ENCODE measurements around the gene IQGAP3. TPM values are rescaled to one million over a fixed set of nuclear protein-coding genes. Genes with fewer than 3 reads are reported as not detected.

IQGAP3 gene
- polyA plus RNA-seq, 1 donor: 13.9 TPM

DNA sequence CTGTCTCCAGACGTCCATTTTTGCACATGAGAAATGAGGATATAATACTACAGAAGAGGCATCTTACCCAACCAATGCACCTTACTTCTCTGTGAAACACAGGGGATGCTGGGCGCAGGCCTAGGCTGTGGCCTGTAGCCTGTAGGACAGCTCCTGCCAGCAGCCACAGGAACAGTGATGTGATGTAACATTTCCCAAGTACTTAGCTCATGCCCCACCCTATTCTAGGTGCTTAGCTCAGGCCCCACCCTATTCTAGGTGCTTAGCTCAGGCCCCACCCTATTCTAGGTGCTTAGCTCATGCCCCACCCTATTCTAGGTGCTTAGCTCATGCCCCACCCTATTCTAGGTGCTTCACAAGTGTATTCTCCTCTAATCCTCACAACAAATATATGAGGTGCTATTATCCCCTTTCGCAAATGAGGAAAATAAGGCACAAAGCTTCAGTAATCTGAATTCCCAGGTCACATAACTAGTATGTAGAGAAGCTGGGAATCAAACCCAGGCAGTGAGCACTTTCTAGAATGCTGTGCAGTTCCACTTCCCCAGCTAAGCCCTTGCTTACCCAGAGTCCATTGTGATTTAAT, 14.6 kb upstream of the IQGAP3 start:
- no CpG with 5 or more reads among the region's 3 CpGs for WGBS (ENCODE audit: insufficient coverage, low lambda C conversion rate)
- Histone ChIP-seq H3K27ac (ENCODE audit: low read length) (no peak overlapping the region), H3K9me3 (ENCODE audit: control insufficient read depth, low read depth, low read length) (peaks cover 2% of the 10 kb centered on the region), H3K36me3 (ENCODE audit: control insufficient read depth, insufficient read depth, low read length) (no peaks in the 10 kb centered on the region), H3K4me1 (ENCODE audit: control insufficient read depth, insufficient read depth, low read length) (peaks cover 4% of the 10 kb centered on the region), H3K4me3 (ENCODE audit: low read length) (no peak overlapping the region), H3K27me3 (ENCODE audit: control insufficient read depth, insufficient read depth, low read length) (no peaks in the 10 kb centered on the region)
- no peak for DNase-seq

DNA sequence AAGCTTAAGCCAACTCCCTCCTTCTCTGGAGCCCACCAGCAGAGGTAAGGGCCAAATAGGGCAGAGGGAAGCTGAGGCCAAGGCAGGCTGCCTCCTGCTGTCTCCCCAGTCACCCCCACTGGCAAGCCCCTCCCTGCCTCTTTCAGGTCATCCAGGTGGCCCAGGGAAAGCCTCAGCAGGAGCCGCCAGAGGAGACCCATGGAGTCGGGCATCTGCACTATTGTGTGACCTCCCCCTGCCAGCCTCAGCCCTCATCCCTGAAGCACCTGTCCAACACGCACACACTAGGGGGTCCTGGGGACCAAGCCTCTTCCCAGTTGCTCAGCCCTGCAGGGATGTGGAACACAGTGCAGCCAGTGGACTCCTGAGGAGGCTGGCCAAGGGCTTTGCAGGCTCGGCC, 14.0 kb upstream of the IQGAP3 start:
- H3K4me1 ChIP-seq (ENCODE audit: control insufficient read depth, insufficient read depth, low read length): peaks cover 4% of the 10 kb centered on the region
- no CpG with 5 or more reads among the region's 4 CpGs for whole genome bisulfite sequencing (ENCODE audit: insufficient coverage, low lambda C conversion rate)

DNA sequence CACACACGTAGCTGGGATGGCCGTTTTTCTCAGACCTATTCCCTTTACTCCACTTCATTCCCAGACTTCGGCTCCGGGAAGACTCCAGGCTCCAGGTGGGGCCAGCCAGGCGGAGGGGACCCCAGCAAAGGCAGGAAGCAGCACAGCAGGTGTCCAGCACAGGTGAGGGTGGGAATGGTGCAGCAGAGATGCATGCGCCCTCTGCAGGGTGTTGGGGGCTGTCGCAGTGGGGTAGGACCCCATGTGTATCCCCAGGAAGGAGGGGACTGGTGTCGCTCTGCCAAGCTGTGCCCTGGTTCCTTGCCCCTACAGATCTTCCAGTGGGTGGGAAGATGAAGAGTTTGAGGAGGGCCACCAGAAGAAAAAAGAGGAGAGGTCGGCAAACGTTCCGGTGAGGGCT, 12.4 kb upstream of the IQGAP3 start:
- no peaks in the 10 kb centered on the region for H3K27me3 ChIP-seq (ENCODE audit: control insufficient read depth, insufficient read depth, low read length)
- WGBS (ENCODE audit: insufficient coverage, low lambda C conversion rate): no CpG with 5 or more reads among the region's 11 CpGs
- H3K27ac ChIP-seq (ENCODE audit: low read length): no peak overlapping the region
- no peaks in the 10 kb centered on the region for H3K9me3 ChIP-seq (ENCODE audit: control insufficient read depth, low read depth, low read length)
- DNase-seq: no peak
- H3K4me1 ChIP-seq (ENCODE audit: control insufficient read depth, insufficient read depth, low read length): no peaks in the 10 kb centered on the region
- H3K4me3 ChIP-seq (ENCODE audit: low read length): no peak overlapping the region
- H3K36me3 ChIP-seq (ENCODE audit: control insufficient read depth, insufficient read depth, low read length): no peaks in the 10 kb centered on the region

More for the DNA sequence above, 14.0 kb upstream of the IQGAP3 start:
- Histone ChIP-seq H3K9me3 (ENCODE audit: control insufficient read depth, low read depth, low read length) (no peaks in the 10 kb centered on the region), H3K27ac (ENCODE audit: low read length) (no peak overlapping the region), H3K36me3 (ENCODE audit: control insufficient read depth, insufficient read depth, low read length) (no peaks in the 10 kb centered on the region), H3K4me3 (ENCODE audit: low read length) (no peak overlapping the region), H3K27me3 (ENCODE audit: control insufficient read depth, insufficient read depth, low read length) (no peaks in the 10 kb centered on the region)
- no peak for DNase-seq

DNA sequence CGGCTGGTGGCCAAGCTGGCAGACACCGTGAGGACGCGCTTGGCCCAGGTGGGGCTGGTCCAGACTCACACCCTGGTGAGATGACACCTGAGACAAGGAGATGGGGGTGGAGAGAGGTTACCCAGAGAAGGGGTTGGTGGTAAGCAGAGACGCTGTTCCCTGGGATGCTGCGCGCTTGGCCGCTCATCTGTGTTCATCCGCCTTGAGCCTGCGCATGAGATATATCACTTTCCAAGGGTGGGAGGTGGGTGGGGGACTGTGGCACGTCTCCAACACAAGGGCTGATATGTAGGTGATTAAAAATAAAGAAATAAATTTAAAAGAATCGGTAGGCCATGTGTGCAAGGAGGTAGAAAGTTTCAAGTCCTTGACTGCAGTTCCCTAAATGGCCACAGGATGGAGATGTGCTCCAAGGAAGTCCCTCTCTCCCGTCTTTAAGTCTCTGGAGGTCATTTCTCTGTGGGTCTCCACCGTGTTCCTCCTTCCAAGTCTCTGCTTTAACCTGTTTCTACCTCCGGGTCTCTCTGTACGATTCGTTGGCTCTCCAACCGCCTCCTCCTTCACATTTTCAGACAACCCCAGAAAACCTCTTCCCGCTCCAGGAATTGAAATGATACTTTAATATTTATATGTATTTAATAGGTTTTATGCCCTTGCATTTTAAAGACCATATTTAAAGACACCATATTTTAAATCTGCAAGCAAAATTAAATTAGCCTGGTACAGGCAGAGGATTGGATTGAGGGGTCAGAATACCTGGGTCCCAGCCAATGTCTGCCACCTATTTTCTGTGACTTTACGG, 11.7 kb upstream of the IQGAP3 start:
- H3K9me3 ChIP-seq (ENCODE audit: control insufficient read depth, low read depth, low read length): no peaks in the 10 kb centered on the region
- H3K27ac ChIP-seq (ENCODE audit: low read length): no peak overlapping the region
- peak; percentile 55 to 71 for DNase-seq
- H3K27me3 ChIP-seq (ENCODE audit: control insufficient read depth, insufficient read depth, low read length): no peaks in the 10 kb centered on the region
- 15% methylated on average over 6 of the region's 20 CpGs for WGBS (ENCODE audit: insufficient coverage, low lambda C conversion rate)
- H3K4me1 ChIP-seq (ENCODE audit: control insufficient read depth, insufficient read depth, low read length): no peaks in the 10 kb centered on the region
- H3K36me3 ChIP-seq (ENCODE audit: control insufficient read depth, insufficient read depth, low read length): no peaks in the 10 kb centered on the region
- no peak overlapping the region for H3K4me3 ChIP-seq (ENCODE audit: low read length)

DNA sequence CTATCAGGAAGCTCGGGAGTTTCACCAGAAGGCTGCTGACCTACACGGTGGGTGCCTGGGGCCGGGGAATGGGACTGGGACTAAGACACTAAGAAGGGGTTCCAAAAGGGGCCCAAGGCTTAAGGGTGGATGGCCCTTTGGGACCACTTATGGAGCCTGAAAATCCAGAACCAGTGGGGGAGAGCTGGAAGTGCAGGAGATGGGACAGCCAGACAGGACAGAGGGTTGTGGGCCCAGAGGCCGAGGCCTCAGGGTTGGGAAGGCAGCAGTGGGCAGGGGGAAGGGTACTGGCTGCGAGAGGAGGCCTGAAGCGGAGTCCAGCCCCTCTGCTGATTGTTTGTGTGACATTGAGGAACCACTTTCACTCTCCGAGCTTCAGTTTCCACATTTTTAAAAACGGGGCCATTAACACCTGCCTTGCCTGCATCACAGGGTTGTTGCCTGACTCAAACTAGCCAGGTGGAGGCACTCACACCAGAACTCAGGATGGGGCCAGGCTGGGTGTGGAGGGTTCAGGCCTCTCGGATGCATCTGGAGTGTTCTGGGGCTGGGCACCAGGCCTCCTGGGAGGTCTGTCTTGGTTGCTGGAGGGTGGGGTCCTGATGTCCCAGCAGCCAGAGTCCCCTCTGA, 10.1 kb upstream of the IQGAP3 start:
- Histone ChIP-seq H3K4me3 (ENCODE audit: low read length) (no peak overlapping the region), H3K36me3 (ENCODE audit: control insufficient read depth, insufficient read depth, low read length) (no peaks in the 10 kb centered on the region)
- WGBS (ENCODE audit: insufficient coverage, low lambda C conversion rate): no CpG with 5 or more reads among the region's 9 CpGs

DNA sequence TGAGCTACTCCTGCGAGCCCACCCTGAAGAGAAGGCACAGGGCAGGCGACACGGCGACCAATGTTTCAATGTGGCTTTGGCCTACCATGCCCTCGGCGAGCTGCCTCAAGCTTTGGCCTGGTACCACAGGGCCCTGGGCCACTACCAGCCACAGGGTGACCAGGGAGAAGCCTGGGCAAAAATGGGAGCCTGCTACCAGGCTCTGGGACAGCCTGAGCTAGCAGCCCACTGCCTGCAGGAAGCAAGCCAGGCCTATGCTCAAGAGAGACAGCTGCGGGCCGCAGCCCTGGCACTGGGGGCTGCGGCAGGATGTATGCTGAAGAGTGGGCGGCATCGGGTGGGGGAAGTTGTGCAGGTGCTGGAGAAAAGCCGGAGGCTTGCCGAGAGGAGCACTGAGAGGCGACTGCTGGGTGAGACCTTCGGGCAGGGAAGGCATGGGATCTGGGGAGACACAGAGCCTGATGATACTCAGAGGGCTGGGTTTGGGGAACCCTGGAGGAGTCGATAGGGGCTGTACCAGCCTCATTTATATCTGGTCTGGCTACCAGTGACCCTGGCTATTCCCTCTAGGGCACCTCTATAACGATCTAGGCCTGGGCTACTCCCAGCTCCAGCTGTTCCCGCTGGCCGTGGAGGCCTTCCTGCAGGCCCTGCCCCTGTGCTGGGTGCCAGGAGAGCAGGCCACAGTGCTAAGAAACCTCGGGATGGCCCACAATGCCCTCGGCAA, 9.5 kb upstream of the IQGAP3 start:
- H3K27me3 ChIP-seq (ENCODE audit: control insufficient read depth, insufficient read depth, low read length): no peaks in the 10 kb centered on the region
- no peak overlapping the region for H3K4me3 ChIP-seq (ENCODE audit: low read length)
- no peak overlapping the region for H3K27ac ChIP-seq (ENCODE audit: low read length)
- DNase-seq: no peak
- no CpG with 5 or more reads among the region's 21 CpGs for WGBS (ENCODE audit: insufficient coverage, low lambda C conversion rate)
- H3K36me3 ChIP-seq (ENCODE audit: control insufficient read depth, insufficient read depth, low read length): no peaks in the 10 kb centered on the region
- H3K9me3 ChIP-seq (ENCODE audit: control insufficient read depth, low read depth, low read length): no peaks in the 10 kb centered on the region
- no peaks in the 10 kb centered on the region for H3K4me1 ChIP-seq (ENCODE audit: control insufficient read depth, insufficient read depth, low read length)

More for the DNA sequence above, 10.1 kb upstream of the IQGAP3 start:
- no peak for DNase-seq
- Histone ChIP-seq H3K27ac (ENCODE audit: low read length) (no peak overlapping the region), H3K4me1 (ENCODE audit: control insufficient read depth, insufficient read depth, low read length) (no peaks in the 10 kb centered on the region), H3K9me3 (ENCODE audit: control insufficient read depth, low read depth, low read length) (no peaks in the 10 kb centered on the region), H3K27me3 (ENCODE audit: control insufficient read depth, insufficient read depth, low read length) (no peaks in the 10 kb centered on the region)

DNA sequence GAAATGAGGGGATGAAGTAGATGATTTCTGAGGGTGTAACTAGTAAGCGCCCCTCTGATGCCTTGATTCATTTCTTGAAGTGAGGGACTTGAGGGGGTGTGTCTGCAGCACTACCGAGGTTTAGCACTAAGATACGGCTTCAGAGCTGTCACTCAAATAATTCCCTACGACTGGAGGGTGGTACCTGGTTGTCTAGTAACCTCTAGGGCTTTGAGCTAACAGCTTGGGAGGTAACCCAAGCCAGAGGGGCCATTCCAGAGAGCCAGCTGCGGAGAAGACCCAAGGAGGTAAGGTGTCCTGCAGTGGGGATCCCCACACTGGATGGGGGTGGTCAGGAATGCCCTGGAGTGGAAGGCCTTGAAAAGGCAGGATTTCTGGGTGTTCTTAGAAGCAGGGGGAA, 7.1 kb upstream of the IQGAP3 start, which contains the start of gene TTC24:
TSS of gene TTC24 (plus strand) at position 252 of the 400 bp plus-strand sequence. CDS start 1,642 bp downstream, outside the sequence.
- Histone ChIP-seq H3K4me3 (ENCODE audit: low read length) (no peak within 1 kb of the TSS), H3K4me1 (ENCODE audit: control insufficient read depth, insufficient read depth, low read length) (no peaks in the 10 kb centered on the region), H3K27ac (ENCODE audit: low read length) (no peak within 1 kb of the TSS), H3K9me3 (ENCODE audit: control insufficient read depth, low read depth, low read length) (no peaks in the 10 kb centered on the region), H3K27me3 (ENCODE audit: control insufficient read depth, insufficient read depth, low read length) (peaks cover 2% of the 10 kb centered on the region), H3K36me3 (ENCODE audit: control insufficient read depth, insufficient read depth, low read length) (no peaks in the 10 kb centered on the region)
- DNase-seq: no peak
- WGBS (ENCODE audit: insufficient coverage, low lambda C conversion rate): no CpG with 5 or more reads among the region's 5 CpGs

DNA sequence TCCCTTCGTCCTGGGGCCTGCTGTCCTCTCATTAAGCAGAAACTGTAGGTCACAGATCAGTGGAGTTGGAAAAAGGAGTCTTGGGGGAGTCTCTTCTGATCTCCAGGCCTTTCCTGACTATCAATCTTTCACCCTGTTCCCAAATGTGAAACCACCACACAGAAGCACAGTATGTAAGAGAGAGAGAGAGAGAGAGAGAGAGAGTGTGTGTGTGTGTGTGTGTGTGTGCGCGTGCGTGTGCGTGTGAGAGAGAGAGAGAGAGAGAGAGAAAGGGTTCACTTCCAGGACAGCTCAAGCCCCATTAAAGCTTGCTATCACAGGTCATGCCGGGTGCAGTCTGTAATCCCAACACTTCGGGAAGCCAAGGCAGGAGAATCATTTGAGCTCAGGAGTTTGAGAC, 5.7 kb upstream of the IQGAP3 start:
- no peaks in the 10 kb centered on the region for H3K36me3 ChIP-seq (ENCODE audit: control insufficient read depth, insufficient read depth, low read length)
- DNase-seq: no peak
- H3K4me1 ChIP-seq (ENCODE audit: control insufficient read depth, insufficient read depth, low read length): no peaks in the 10 kb centered on the region
- no peaks in the 10 kb centered on the region for H3K9me3 ChIP-seq (ENCODE audit: control insufficient read depth, low read depth, low read length)
- peaks cover 2% of the 10 kb centered on the region for H3K27me3 ChIP-seq (ENCODE audit: control insufficient read depth, insufficient read depth, low read length)
- H3K27ac ChIP-seq (ENCODE audit: low read length): no peak overlapping the region
- WGBS (ENCODE audit: insufficient coverage, low lambda C conversion rate): no CpG with 5 or more reads among the region's 7 CpGs
- no peak overlapping the region for H3K4me3 ChIP-seq (ENCODE audit: low read length)

DNA sequence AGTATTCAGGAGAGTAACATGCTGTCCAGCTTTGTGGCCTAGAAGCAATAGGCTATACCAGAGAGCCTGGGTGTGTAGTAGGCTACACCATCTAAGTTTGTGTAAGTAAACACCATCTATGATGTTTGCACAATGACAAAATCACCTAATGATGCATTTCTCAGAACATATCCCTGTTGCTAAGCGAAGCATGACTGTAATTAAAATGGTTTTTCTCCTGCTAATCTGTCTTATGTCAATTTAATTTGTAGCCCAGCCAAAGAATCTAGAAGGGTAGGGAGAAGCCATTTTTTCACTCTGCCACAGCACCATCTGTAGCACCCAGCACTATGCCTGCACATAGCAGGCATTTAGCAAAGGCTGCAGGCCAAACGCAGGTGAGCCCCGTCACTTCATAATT, 5.2 kb upstream of the IQGAP3 start:
- Histone ChIP-seq H3K9me3 (ENCODE audit: control insufficient read depth, low read depth, low read length) (no peaks in the 10 kb centered on the region), H3K4me3 (ENCODE audit: low read length) (no peak overlapping the region), H3K27me3 (ENCODE audit: control insufficient read depth, insufficient read depth, low read length) (peaks cover 2% of the 10 kb centered on the region), H3K36me3 (ENCODE audit: control insufficient read depth, insufficient read depth, low read length) (no peaks in the 10 kb centered on the region), H3K27ac (ENCODE audit: low read length) (no peak overlapping the region), H3K4me1 (ENCODE audit: control insufficient read depth, insufficient read depth, low read length) (peaks cover 2% of the 10 kb centered on the region)
- DNase-seq: no peak
- no CpG with 5 or more reads among the region's 3 CpGs for WGBS (ENCODE audit: insufficient coverage, low lambda C conversion rate)

DNA sequence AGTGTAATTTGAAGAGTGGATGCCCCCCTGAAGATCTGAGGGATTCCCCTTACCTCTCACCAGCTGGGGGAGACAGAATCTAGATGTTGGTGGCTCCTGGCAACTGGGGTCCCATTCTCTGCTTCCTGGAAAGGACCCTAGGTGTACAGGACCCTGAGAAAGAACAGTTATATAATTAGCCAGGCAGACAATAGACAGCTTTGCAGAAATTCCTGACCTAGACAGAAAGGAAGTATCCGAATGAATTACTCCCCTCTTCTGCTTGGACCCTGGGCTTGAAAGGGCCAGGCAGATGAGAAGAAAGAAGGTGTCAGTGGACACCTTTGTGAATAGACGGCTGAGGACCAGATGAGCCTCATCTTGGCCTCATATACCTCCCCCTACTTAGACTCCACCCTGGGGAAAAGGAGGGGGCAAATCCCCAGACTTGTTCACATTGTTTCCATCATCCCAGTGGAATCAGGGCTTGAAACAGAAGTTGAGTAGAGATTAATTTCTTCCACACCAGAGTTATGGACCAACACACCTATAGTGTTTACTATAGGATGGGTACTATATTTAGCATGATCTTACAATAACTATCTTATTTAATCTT, 1.8 kb upstream of the IQGAP3 start:
- H3K4me3 ChIP-seq (ENCODE audit: low read length): no peak overlapping the region
- H3K27ac ChIP-seq (ENCODE audit: low read length): no peak overlapping the region
- no peaks in the 10 kb centered on the region for H3K9me3 ChIP-seq (ENCODE audit: control insufficient read depth, low read depth, low read length)
- DNase-seq: no peak
- peaks cover 2% of the 10 kb centered on the region for H3K27me3 ChIP-seq (ENCODE audit: control insufficient read depth, insufficient read depth, low read length)
- 100% methylated on average over 1 of the region's 2 CpGs for WGBS (ENCODE audit: insufficient coverage, low lambda C conversion rate)
- H3K4me1 ChIP-seq (ENCODE audit: control insufficient read depth, insufficient read depth, low read length): peaks cover 19% of the 10 kb centered on the region
- H3K36me3 ChIP-seq (ENCODE audit: control insufficient read depth, insufficient read depth, low read length): no peaks in the 10 kb centered on the region

Data from large intestine (tissue), 3 donors.